BJ (cell line): ENCODE results near the gene GPAT3. TPM values are rescaled to one million over a fixed set of nuclear protein-coding genes. Genes with fewer than 3 reads are reported as not detected.
A peak's percentile ranks its signal among the peaks of the same experiment; 100 is the strongest.
"Not testable (repeated sequence)": the region's sequence is repeated elsewhere in the genome, so short reads cannot be mapped to it uniquely, and the experiment has no call there.

Experiments
- CTCF ChIA-PET: fragments of 350-600 bp; formaldehyde crosslinking; extraction: SDS; loops from one replicate; lab custom pipeline; 2021; ENCODE audit warnings: antibody characterized with exemption, inconsistent platforms; lab: Yijun Ruan, JAX
- POLR2A ChIA-PET: fragments of 300-600 bp; sonication (Branson Sonifier 250); formaldehyde crosslinking; extraction: SDS; loops from one replicate; lab custom pipeline; 2021; ENCODE audit warnings: antibody characterized with exemption; lab: Charles Lee
- DNase-seq: peaks from one replicate; pipeline ENCODE4 v3.0.0-alpha.2; 2011; ENCODE audit warnings: low read depth
- H3K27me3 ChIP-seq: 2 replicates; pipeline ENCODE4 v1.6.0; 2011; ENCODE audit warnings: low read length; ENCODE audit not compliant: control insufficient read depth, insufficient read depth
- H3K36me3 ChIP-seq: 2 replicates; pipeline ENCODE4 v1.5.1; 2011; ENCODE audit warnings: low read length; ENCODE audit not compliant: control insufficient read depth, insufficient read depth
- H3K4me3 ChIP-seq: 2 replicates; pipeline ENCODE4 v1.5.1; 2011; ENCODE audit warnings: low read depth, mild to moderate bottlenecking, control low read depth, low read length
- CTCF ChIP-seq: IDR thresholded peaks from 2 replicates; pipeline ENCODE4 v1.5.1; 2011; ENCODE audit warnings: low read depth, mild to moderate bottlenecking, control low read depth, inconsistent platforms, low read length, moderate library complexity; ENCODE audit not compliant: insufficient read depth
- polyA plus RNA-seq: library from polyadenylated mRNA; depleted of rRNA; stranded (reverse); fragments of >200 nt; gene quantifications from 2 replicates; pipeline ENCODE4 v1.2.3, GENCODE V29; 2011

The GPAT3 gene
- polyA plus RNA-seq, 1 experiment, result 0.58 TPM

- ChIA-PET CTCF (no interaction called here), POLR2A (no interaction called here)
- Histone ChIP-seq H3K4me3 (no peak overlapping the region), H3K36me3 (no peaks in the 10 kb centered on the region), H3K27me3 (no peaks in the 10 kb centered on the region)
- TF ChIP-seq CTCF, result no peak
- DNase-seq, result no peak
Measured at GRCh38 chr4:83616252-83616651, 80.3 kb downstream of the GPAT3 start.

GRCh38 chr4:83617371-83618035, 81.6 kb downstream of the GPAT3 start:
- CTCF ChIA-PET, result no interaction called here
- no peaks in the 10 kb centered on the region for H3K36me3 ChIP-seq
- POLR2A ChIA-PET, result no interaction called here
- no peaks in the 10 kb centered on the region for H3K27me3 ChIP-seq
- TF ChIP-seq CTCF, result no peak
- no peak for DNase-seq
- H3K4me3 ChIP-seq, result no peak overlapping the region

GRCh38 chr4:83618431-83618830, 82.5 kb downstream of the GPAT3 start:
- ChIA-PET POLR2A (no interaction called here), CTCF (interaction anchor here (1.0 kb wide), 1 partner anchor 259 kb away, joined by 3 read pairs; no protein-coding TSS in a partner anchor)
- DNase-seq, result peak; percentile 31
- Histone ChIP-seq H3K4me3 (no peak overlapping the region), H3K27me3 (no peaks in the 10 kb centered on the region), H3K36me3 (no peaks in the 10 kb centered on the region)
- no peak for TF ChIP-seq CTCF

GRCh38 chr4:83618991-83619645, 83.2 kb downstream of the GPAT3 start:
- DNase-seq, result no peak
- Histone ChIP-seq H3K4me3 (no peak overlapping the region), H3K27me3 (no peaks in the 10 kb centered on the region), H3K36me3 (no peaks in the 10 kb centered on the region)
- CTCF ChIA-PET, result interaction anchor here (1.0 kb wide), 1 partner anchor 259 kb away, joined by 3 read pairs; no protein-coding TSS in a partner anchor
- TF ChIP-seq CTCF, result no peak
- POLR2A ChIA-PET, result no interaction called here

GRCh38 chr4:83622127-83622526, 86.2 kb downstream of the GPAT3 start:
- H3K36me3 ChIP-seq, H3K27me3 ChIP-seq, CTCF ChIA-PET, DNase-seq, POLR2A ChIA-PET, H3K4me3 ChIP-seq: not testable (repeated sequence)
